Measurements from ENCODE around the gene PHC2. TPM values are rescaled to one million over a fixed set of nuclear protein-coding genes. Genes with fewer than 3 reads are reported as not detected.
A peak's percentile ranks its signal among the peaks of the same experiment; 100 is the strongest.

PHC2 gene
- total RNA-seq, 1 donor from 2014 or later = 32.4 TPM

- Mint-ChIP-seq H3K4me3 (no peak overlapping the region), H3K36me3 (ENCODE audit: low read depth) (no peaks in the 10 kb centered on the region), H3K27ac (no peak overlapping the region), H3K27me3 (peaks cover 15% of the 10 kb centered on the region), H3K4me1 (no peaks in the 10 kb centered on the region), H3K9me3 (no peaks in the 10 kb centered on the region)
- intact Hi-C loops (cut with micrococcal nuclease) = no loop called here
- DNase-seq = no peak
Measured at GRCh38 chr1:33462405-33463164, 31.7 kb upstream of the PHC2 start.

DNA sequence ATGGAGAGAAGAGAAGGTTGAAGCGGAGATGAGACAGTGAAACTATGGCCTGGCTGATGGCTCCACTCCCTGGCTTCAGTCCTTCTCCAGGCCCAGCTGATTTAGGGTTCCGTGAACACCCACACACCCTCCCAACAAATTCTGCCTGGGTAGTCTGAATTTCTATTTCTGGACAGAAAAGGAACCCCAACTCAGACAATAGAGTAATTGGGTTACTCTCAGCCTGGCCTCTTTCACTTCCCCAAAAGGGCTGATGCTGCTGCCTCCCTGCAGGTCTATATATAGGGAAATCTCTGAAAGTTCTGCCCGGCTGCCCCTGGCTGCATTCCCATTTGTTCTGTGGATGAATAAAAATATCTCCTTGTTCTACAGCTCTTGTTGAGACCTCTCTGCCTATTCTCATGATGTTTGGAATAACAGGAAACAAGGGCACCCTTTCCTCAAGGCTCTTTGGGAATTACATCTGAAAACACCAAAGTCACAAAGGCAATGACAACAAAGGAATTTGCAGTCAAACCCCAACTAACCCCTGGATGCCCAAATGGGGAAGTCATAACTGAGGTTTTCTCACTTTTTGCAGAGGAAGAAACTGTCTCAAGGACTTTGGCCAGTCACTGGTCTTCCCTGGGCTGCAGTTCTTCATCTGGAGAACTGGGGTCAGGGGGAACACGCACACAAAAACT, 30.2 kb upstream of the PHC2 start:
- Mint-ChIP-seq H3K4me3 (no peak overlapping the region), H3K27me3 (peaks cover 13% of the 10 kb centered on the region), H3K9me3 (no peaks in the 10 kb centered on the region), H3K27ac (no peak overlapping the region), H3K36me3 (ENCODE audit: low read depth) (no peaks in the 10 kb centered on the region), H3K4me1 (no peaks in the 10 kb centered on the region)
- no peak for DNase-seq
- intact Hi-C loops (cut with micrococcal nuclease) = no loop called here

DNA sequence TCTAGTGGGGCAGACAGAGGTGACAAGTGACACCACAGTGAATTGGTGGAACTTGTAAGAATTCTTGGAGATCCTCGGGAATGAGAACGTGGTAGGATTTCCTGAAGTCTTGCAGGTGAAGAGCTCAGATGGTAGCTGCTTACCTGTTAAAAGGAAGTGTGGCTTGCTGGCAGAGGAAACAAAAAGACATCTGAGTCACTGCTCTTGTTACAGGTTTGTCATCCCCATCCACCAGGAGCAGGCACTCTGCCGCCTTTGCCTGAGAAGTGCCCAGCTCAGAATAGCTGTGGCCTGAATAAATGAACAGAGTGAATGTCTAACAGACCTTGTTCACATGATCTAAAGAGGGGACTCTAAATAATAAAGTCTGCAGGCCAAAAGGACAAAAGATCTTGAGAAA, 29.2 kb upstream of the PHC2 start:
- intact Hi-C loops (cut with micrococcal nuclease) = no loop called here
- DNase-seq = no peak
- no peak overlapping the region for H3K27ac Mint-ChIP-seq
- peaks cover 3% of the 10 kb centered on the region for H3K4me1 Mint-ChIP-seq
- H3K36me3 Mint-ChIP-seq (ENCODE audit: low read depth) = no peaks in the 10 kb centered on the region
- no peaks in the 10 kb centered on the region for H3K9me3 Mint-ChIP-seq
- H3K4me3 Mint-ChIP-seq = no peak overlapping the region
- H3K27me3 Mint-ChIP-seq = peaks cover 11% of the 10 kb centered on the region

- Mint-ChIP-seq H3K4me1 (peaks cover 3% of the 10 kb centered on the region), H3K27me3 (peaks cover 10% of the 10 kb centered on the region), H3K36me3 (ENCODE audit: low read depth) (no peaks in the 10 kb centered on the region), H3K9me3 (no peaks in the 10 kb centered on the region), H3K27ac (no peak overlapping the region), H3K4me3 (no peak overlapping the region)
- intact Hi-C loops (cut with micrococcal nuclease) = loop anchor here (5.0 kb wide), 1 partner anchor 162 kb away; no protein-coding TSS in a partner anchor
- DNase-seq = no peak
Measured at GRCh38 chr1:33459691-33460090, 28.8 kb upstream of the PHC2 start.

DNA sequence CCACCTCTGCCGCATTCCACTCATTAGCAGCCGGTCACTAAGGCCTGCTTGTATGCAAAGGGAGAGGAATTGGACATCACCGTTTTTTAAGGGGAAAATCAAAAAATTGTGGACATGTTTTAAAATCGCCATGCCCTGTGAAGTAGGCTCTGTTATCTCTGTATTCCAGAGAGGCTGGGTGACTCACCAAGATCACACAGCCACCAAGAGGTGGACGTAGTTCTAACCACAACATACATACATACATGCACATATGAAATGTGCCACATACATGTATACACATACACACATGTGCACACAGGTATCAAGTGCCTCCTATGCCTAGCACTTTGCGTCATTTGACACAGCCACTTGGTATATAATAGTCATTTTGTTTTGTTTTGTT, 25.6 kb upstream of the PHC2 start:
- H3K4me1 Mint-ChIP-seq = peaks cover 3% of the 10 kb centered on the region
- no peaks in the 10 kb centered on the region for H3K36me3 Mint-ChIP-seq (ENCODE audit: low read depth)
- intact Hi-C loops (cut with micrococcal nuclease) = loop anchor here (5.0 kb wide), 1 partner anchor 159 kb away; no protein-coding TSS in a partner anchor
- H3K4me3 Mint-ChIP-seq = no peak overlapping the region
- no peak overlapping the region for H3K27ac Mint-ChIP-seq
- H3K9me3 Mint-ChIP-seq = no peaks in the 10 kb centered on the region
- no peak for DNase-seq
- H3K27me3 Mint-ChIP-seq = peaks cover 21% of the 10 kb centered on the region

- no peak overlapping the region for H3K27ac Mint-ChIP-seq
- DNase-seq = peak; percentile 79
- peaks cover 3% of the 10 kb centered on the region for H3K4me1 Mint-ChIP-seq
- no peaks in the 10 kb centered on the region for H3K9me3 Mint-ChIP-seq
- peaks cover 23% of the 10 kb centered on the region for H3K27me3 Mint-ChIP-seq
- H3K4me3 Mint-ChIP-seq = no peak overlapping the region
- no peaks in the 10 kb centered on the region for H3K36me3 Mint-ChIP-seq (ENCODE audit: low read depth)
- intact Hi-C loops (cut with micrococcal nuclease) = loop anchor here (5.0 kb wide), 1 partner anchor 159 kb away; no protein-coding TSS in a partner anchor
Measured at GRCh38 chr1:33455539-33456501, 24.9 kb upstream of the PHC2 start.

DNA sequence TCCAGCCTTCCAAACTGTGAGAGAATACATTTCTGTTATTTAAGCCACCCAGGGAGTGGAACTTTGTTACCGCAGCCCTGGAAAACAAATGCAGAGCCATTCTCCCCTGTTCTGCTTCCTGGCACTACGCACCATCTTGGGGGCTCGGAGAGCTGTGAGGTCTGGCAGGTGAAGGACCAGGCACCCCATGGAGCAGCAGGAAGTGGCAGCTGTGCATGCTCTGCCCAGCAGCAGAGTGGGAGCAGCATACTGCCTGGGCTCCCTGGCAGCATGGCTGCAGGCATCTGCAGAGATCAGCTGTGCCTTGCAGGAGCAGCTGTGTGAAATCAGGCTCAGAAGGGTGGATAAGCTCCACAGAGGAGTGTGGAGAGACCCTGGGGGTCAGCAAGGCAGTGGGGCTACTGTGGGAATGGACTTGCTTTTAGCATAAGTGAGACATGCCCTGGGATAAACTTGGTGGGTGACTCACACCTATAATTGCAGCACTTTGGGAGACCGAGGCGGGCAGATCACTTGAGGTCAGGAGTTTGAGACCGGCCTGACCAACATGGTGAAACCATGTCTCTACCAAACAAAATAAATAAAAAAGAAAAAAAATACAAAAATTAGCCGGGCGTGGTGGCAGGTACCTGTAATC, 23.9 kb upstream of the PHC2 start:
- no peaks in the 10 kb centered on the region for H3K36me3 Mint-ChIP-seq (ENCODE audit: low read depth)
- H3K4me1 Mint-ChIP-seq = peaks cover 3% of the 10 kb centered on the region
- peaks cover 31% of the 10 kb centered on the region for H3K27me3 Mint-ChIP-seq
- H3K9me3 Mint-ChIP-seq = no peaks in the 10 kb centered on the region
- H3K27ac Mint-ChIP-seq = no peak overlapping the region
- no peak for DNase-seq
- intact Hi-C loops (cut with micrococcal nuclease) = loop anchor here (5.0 kb wide), 1 partner anchor 157 kb away; no protein-coding TSS in a partner anchor
- H3K4me3 Mint-ChIP-seq = no peak overlapping the region

DNA sequence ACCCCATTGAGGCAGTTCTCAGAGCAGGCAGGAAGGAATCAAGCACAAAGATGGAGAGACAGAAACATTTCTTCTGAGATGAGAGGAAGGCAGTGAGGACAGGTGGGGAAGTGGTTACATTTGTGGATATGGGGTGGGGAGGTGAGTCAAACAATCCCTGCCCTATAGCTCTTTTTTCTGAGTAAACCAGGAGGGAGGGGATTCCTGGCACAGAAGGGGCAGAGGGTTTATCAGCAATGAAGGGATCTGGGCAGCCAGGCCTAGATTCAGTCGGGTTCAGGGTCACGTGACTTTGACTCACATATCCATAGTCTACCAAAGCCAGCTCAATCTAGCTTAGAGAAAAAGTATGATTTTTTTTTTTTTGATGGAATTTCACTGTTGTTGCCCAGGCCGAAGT, 15.7 kb upstream of the PHC2 start:
- Mint-ChIP-seq H3K4me3 (peak overlapping the region; percentile 4), H3K4me1 (peaks cover 25% of the 10 kb centered on the region), H3K27ac (peak overlapping the region; percentile 39), H3K36me3 (ENCODE audit: low read depth) (no peaks in the 10 kb centered on the region), H3K9me3 (peaks cover 6% of the 10 kb centered on the region), H3K27me3 (peaks cover 36% of the 10 kb centered on the region)
- intact Hi-C loops (cut with micrococcal nuclease) = no loop called here
- peak; percentile 65 for DNase-seq

- DNase-seq = no peak
- peaks cover 32% of the 10 kb centered on the region for H3K27me3 Mint-ChIP-seq
- H3K9me3 Mint-ChIP-seq = peaks cover 6% of the 10 kb centered on the region
- H3K36me3 Mint-ChIP-seq (ENCODE audit: low read depth) = no peaks in the 10 kb centered on the region
- no peak overlapping the region for H3K4me3 Mint-ChIP-seq
- intact Hi-C loops (cut with micrococcal nuclease) = no loop called here
- H3K4me1 Mint-ChIP-seq = peaks cover 25% of the 10 kb centered on the region
- H3K27ac Mint-ChIP-seq = no peak overlapping the region
Measured at GRCh38 chr1:33445108-33445507, 14.2 kb upstream of the PHC2 start.

DNA sequence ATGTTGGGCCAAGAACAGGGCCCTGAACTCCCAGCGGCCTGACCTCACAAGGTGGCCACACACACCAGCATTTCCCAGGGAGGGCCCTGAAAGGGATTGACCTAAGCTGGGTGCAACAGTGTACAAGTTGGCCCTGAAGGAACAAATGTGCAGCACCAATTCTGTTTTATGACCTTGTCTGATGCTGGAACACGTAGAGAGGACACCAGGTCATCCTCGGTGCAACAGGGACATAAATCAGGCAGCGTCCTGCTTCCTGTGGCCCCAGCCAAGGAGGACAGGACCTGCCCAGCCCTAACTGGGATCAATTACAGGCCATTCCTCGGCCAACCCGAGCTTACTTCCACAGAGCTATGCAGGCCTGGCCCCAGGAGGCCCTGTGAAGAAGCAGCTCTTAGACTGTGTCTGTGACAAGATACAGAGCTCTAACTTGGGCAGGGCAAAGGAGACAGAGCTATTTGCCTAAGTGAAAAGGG, 12.8 kb upstream of the PHC2 start:
- no peak overlapping the region for H3K27ac Mint-ChIP-seq
- H3K9me3 Mint-ChIP-seq = peaks cover 6% of the 10 kb centered on the region
- peaks cover 25% of the 10 kb centered on the region for H3K4me1 Mint-ChIP-seq
- peaks cover 32% of the 10 kb centered on the region for H3K27me3 Mint-ChIP-seq
- H3K36me3 Mint-ChIP-seq (ENCODE audit: low read depth) = no peaks in the 10 kb centered on the region
- intact Hi-C loops (cut with micrococcal nuclease) = no loop called here
- H3K4me3 Mint-ChIP-seq = no peak overlapping the region
- DNase-seq = no peak

DNA sequence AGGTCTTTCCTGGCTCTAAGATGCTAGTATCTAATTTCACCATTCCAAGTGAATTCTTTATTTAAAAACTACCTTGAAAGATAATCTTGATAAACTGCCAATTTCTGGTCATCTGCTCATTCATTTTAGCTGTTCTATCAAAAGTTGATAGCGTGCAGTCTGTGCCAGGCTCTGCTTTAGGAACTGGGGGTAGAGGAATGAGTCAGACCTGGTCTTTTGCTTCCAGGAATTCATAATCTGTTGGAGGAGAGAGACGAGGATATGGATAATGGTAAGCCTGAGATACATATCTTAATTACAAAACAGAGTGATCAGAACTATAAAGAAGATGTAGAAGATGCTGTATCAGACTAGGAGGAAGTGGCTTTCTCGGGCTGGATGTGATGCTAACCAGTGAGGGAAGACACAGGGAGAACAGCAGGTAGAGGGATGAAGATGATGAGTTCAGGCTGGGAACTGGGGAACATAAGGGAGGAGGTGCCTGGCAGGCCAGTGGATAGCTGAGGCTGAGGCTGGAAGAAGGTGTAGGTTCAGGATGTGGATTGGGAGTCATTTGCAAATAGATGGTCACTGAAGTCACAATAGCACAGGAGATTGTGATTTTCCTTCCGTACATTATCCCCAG, 12.3 kb upstream of the PHC2 start:
- peaks cover 32% of the 10 kb centered on the region for H3K27me3 Mint-ChIP-seq
- no peak overlapping the region for H3K4me3 Mint-ChIP-seq
- H3K9me3 Mint-ChIP-seq = peaks cover 6% of the 10 kb centered on the region
- no peaks in the 10 kb centered on the region for H3K36me3 Mint-ChIP-seq (ENCODE audit: low read depth)
- no peak for DNase-seq
- no peak overlapping the region for H3K27ac Mint-ChIP-seq
- intact Hi-C loops (cut with micrococcal nuclease) = no loop called here
- H3K4me1 Mint-ChIP-seq = peaks cover 25% of the 10 kb centered on the region

- Mint-ChIP-seq H3K9me3 (peaks cover 6% of the 10 kb centered on the region), H3K4me3 (no peak overlapping the region), H3K36me3 (ENCODE audit: low read depth) (no peaks in the 10 kb centered on the region), H3K4me1 (peaks cover 18% of the 10 kb centered on the region), H3K27ac (no peak overlapping the region), H3K27me3 (peaks cover 35% of the 10 kb centered on the region)
- DNase-seq = no peak
- intact Hi-C loops (cut with micrococcal nuclease) = no loop called here
Measured at GRCh38 chr1:33442141-33442540, 11.2 kb upstream of the PHC2 start.

Data from activated CD4-positive, alpha-beta T cell treated with anti-CD3 and anti-CD28 coated beads, Interleukin-2, amount 10 ng/mL, durations not matched to agents 24 days and 14 days (primary cell).